ENCODE measurements around the gene THEMIS. TPM values are rescaled to one million over a fixed set of nuclear protein-coding genes. Genes with fewer than 3 reads are reported as not detected.

Gene THEMIS, protein sequence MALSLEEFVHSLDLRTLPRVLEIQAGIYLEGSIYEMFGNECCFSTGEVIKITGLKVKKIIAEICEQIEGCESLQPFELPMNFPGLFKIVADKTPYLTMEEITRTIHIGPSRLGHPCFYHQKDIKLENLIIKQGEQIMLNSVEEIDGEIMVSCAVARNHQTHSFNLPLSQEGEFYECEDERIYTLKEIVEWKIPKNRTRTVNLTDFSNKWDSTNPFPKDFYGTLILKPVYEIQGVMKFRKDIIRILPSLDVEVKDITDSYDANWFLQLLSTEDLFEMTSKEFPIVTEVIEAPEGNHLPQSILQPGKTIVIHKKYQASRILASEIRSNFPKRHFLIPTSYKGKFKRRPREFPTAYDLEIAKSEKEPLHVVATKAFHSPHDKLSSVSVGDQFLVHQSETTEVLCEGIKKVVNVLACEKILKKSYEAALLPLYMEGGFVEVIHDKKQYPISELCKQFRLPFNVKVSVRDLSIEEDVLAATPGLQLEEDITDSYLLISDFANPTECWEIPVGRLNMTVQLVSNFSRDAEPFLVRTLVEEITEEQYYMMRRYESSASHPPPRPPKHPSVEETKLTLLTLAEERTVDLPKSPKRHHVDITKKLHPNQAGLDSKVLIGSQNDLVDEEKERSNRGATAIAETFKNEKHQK
- 0.17 TPM for polyA plus RNA-seq (2012; ENCODE audit: missing spikeins)

DNA sequence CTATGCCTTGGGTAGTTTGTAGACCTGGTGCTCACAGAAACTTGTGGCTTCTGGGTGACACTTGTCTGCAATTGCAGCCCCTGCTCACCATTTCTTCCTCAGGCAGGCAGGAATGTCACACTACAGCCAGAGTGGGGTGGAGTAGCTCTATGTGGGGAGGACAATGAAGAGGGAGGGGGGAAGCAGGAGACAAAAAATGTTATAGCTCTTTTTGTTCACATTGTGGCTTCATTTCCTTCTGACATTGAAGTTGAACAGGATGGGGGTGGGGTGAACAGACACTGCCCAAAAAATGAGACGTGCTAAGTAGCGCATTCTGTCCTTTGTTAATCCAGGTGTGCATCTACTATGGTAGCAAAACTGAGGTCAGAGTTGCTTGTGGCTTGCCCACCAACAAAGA lies at the start of gene THEMIS:
THEMIS (minus strand) TSS at position 124 of the 400 bp plus-strand sequence. CDS start 126 bp downstream, outside the sequence.
- TF ChIP-seq POLR2A (IDR thresholded peaks at IDR 0.05; ENCODE audit: low read depth, low read length) (no peak), POLR2AphosphoS5 (IDR thresholded peaks at IDR 0.05; ENCODE audit: low read depth, low read length) (no peak), TAF1 (IDR thresholded peaks at IDR 0.05; ENCODE audit: borderline replicate concordance, low read depth, low read length) (no peak)
- FAIRE-seq (no peak), DNase-seq (ENCODE audit: insufficient read length) (no peak)

DNA sequence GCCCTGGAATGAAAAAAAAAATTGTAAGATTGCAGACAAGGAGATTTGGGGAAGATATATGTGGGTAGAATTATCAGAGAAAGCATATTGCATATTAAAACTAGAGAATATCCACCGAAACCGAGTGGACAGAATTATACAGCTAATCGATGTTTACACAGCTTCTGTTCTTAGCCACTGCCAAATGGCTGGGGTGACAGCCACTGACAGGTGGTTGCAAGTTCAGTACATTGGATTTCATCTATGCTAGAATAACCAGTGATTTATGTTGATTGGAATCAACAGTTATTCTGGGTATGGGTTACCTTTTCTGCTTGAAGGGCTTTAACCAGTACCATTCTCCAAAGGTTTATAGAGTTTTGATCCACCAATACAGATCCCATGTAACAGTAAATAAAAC lies 48.4 kb upstream of the THEMIS start:
- DNase-seq (ENCODE audit: insufficient read length), result no peak
- FAIRE-seq, result no peak

DNA sequence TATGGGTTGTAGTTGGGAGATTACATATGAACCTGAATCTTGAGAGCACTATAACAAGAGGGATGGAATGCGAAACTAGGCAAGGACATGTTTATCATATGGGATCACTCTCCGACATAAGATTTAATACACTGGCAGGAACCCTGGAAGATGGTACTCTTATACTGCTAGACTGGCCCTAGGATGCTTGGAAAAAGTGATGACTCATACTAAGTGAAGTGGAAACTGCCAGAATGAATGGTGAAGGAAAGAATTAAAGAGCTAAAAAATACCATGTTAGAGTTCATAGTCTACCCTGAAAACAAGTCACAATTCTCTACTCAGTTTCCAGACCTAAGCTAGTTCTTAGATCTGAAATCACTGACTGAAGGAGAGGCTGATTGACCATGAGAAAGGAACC lies 45.5 kb upstream of the THEMIS start:
- TF ChIP-seq POLR2A (IDR thresholded peaks at IDR 0.05; ENCODE audit: low read depth, low read length) (no peak), POLR2AphosphoS5 (IDR thresholded peaks at IDR 0.05; ENCODE audit: low read depth, low read length) (no peak), TAF1 (IDR thresholded peaks at IDR 0.05; ENCODE audit: borderline replicate concordance, low read depth, low read length) (no peak)
- FAIRE-seq (no peak), DNase-seq (ENCODE audit: insufficient read length) (no peak)

More for the DNA sequence above, 48.4 kb upstream of the THEMIS start:
- TF ChIP-seq POLR2A (IDR thresholded peaks at IDR 0.05; ENCODE audit: low read depth, low read length) (no peak), POLR2AphosphoS5 (IDR thresholded peaks at IDR 0.05; ENCODE audit: low read depth, low read length) (no peak), TAF1 (IDR thresholded peaks at IDR 0.05; ENCODE audit: borderline replicate concordance, low read depth, low read length) (no peak)

DNA sequence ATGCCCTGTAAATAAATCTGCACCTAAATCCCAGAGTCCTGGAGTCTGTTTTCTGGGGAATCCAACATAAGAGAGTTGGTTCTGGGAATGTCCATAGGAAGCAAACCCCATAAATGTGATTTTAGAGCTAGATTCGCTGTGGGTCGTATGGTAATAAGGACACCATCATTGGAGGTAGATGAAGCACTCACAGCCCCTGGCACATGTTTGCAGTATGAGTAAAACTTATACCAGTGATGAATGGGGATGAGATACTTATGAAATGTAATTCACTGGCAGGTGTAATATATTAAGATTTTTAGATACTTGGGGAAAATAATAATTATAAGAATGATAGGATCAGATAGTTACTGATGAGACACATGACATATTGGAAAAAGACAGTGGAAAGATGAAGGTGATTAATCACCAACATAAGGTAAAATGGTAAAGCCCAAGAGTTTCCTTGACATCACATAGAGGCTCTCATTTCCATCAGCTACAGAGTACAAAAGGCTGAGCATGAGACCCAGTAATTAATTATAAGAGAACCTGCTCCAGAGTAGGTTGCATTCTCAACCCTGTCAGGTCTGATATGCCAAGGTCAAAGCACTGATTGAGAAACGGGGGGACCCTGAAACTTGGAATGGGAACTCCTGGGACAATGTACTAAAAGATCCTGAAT lies 44.7 kb upstream of the THEMIS start:
- FAIRE-seq, result no peak
- no peak for DNase-seq (ENCODE audit: insufficient read length)
- TF ChIP-seq POLR2A (IDR thresholded peaks at IDR 0.05; ENCODE audit: low read depth, low read length) (no peak), TAF1 (IDR thresholded peaks at IDR 0.05; ENCODE audit: borderline replicate concordance, low read depth, low read length) (no peak)

DNA sequence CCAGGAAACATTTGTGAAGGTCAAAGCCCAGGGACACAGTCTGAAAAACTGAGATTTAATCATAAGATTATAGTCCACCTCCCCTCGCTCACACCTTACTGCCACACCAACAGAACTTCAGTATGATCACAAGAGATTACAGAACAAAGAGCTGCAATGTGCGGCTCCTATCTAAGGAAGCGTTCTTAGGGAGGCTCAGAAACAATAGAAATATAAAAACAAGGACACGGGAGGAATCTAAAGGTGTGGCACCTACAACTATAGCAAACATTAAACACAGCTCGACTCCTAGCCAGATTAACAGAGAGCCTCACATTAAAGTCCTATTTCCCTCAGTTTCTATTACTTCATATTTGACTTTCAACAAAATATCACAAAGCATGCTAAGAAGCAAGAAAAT lies 40.4 kb upstream of the THEMIS start:
- no peak for TF ChIP-seq TAF1 (IDR thresholded peaks at IDR 0.05; ENCODE audit: borderline replicate concordance, low read depth, low read length)
- no peak for TF ChIP-seq POLR2AphosphoS5 (IDR thresholded peaks at IDR 0.05; ENCODE audit: low read depth, low read length)
- TF ChIP-seq POLR2A (IDR thresholded peaks at IDR 0.05; ENCODE audit: low read depth, low read length), result no peak
- FAIRE-seq, result no peak
- no peak for DNase-seq (ENCODE audit: insufficient read length)

DNA sequence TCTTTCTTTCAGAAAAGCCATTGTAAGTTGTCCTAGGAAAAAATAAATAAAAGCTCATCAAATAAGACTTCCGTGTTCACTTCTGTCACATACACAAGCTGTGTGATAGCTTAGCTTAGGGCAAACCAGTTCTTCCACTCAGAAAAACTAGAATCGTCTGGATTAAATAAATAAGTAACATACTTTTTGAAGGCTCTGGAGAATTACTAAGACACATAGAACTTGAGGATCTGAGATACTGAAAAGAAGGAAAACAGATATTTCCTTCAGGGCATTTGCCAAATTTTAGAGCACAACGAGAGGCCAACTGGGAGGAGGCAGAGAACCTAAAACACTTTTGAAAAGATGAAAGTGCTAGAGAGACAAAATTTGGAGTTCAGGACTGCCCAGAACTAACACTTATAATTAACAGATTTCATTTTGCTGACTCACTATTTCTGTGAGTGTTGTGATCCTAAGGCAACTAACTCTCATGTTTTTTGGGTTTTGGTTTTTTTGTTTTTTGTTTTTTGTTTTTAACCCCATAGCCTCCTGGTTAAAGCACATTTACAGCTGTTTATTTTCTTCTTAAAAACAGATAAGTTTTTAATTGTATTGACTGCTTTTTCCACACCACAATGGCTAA lies 38.7 kb upstream of the THEMIS start:
- FAIRE-seq, result no peak
- TF ChIP-seq POLR2AphosphoS5 (IDR thresholded peaks at IDR 0.05; ENCODE audit: low read depth, low read length) (no peak), POLR2A (IDR thresholded peaks at IDR 0.05; ENCODE audit: low read depth, low read length) (no peak), TAF1 (IDR thresholded peaks at IDR 0.05; ENCODE audit: borderline replicate concordance, low read depth, low read length) (no peak)
- no peak for DNase-seq (ENCODE audit: insufficient read length)

DNA sequence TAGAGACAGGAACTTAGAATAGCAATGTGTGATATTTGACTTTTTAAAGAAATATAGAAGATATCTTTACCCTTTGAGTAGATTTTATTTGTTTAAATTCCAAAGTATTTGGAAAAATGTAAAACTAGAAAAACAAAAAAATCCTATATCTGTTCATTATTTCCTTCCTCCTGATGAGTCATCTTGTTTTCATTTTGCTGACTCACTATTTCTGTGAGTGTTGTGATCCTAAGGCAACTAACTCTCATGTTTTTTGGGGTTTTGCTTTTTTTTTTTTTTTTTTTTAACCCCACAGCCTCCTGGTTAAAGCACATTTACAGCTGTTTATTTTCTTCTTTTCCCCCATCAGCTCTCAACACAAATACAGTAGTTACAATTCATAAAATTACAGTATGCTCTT lies 37.8 kb upstream of the THEMIS start:
- no peak for FAIRE-seq
- TF ChIP-seq POLR2A (IDR thresholded peaks at IDR 0.05; ENCODE audit: low read depth, low read length) (no peak), POLR2AphosphoS5 (IDR thresholded peaks at IDR 0.05; ENCODE audit: low read depth, low read length) (no peak), TAF1 (IDR thresholded peaks at IDR 0.05; ENCODE audit: borderline replicate concordance, low read depth, low read length) (no peak)
- DNase-seq (ENCODE audit: insufficient read length), result no peak

DNA sequence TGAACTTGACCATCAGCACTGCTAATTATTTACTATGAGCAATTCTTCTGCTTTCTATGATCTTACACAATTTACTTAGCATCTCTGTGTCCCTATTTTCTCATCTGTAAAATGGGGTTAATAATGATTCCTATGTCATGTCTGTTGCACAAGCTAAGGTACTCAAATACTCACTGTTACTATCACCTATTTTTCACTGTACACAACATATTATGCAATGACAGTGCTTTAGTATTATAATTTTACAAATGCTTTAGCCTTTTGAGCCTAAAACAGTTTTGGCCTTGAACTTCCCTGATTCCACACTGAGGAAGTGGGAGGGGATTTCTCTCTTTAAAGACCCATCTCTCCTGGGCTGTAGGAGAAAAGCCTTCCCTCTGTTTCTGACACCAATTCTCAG lies 36.9 kb upstream of the THEMIS start:
- DNase-seq (ENCODE audit: insufficient read length) (no peak), FAIRE-seq (no peak)
- TF ChIP-seq TAF1 (IDR thresholded peaks at IDR 0.05; ENCODE audit: borderline replicate concordance, low read depth, low read length) (no peak), POLR2AphosphoS5 (IDR thresholded peaks at IDR 0.05; ENCODE audit: low read depth, low read length) (no peak), POLR2A (IDR thresholded peaks at IDR 0.05; ENCODE audit: low read depth, low read length) (no peak)

DNA sequence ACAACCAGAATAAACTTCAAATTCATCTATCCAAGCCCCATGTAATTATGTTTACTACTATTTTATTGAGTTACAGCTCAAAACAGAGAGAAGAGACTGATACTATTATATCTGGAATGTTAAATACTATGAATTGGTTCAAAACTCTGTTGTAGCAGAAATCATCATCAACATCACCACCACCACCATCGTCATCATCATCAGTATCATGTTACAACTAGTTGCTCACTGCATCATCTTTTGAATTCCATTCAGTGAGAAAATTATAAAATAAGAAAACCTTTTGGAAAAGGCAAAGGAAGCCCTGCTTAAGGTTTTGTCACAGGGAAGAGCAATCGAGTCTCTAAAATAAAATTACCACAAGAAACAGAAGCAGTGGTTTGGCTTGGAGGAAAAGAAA lies 36.2 kb upstream of the THEMIS start:
- TF ChIP-seq POLR2AphosphoS5 (IDR thresholded peaks at IDR 0.05; ENCODE audit: low read depth, low read length), result no peak
- FAIRE-seq (no peak), DNase-seq (ENCODE audit: insufficient read length) (no peak)

DNA sequence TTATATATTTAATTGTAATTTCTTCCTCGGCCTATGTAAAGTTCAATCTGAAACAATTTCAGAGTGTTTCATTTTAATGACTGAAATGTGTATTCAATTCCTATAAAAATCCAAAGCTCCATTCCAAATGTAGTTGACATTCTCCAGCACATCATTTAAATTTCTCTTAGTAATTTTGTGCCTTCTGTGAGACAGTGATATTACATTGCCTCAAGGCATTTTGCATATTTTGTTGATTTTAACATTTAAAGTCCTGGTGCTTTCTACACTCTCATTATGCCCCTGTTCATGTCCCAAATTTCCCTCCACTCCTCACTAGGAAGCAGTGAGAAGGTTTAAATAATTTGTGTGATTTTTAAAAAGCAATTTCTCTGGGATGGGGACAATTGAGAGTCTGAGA lies 34.1 kb upstream of the THEMIS start:
- FAIRE-seq (no peak), DNase-seq (ENCODE audit: insufficient read length) (no peak)
- TF ChIP-seq TAF1 (IDR thresholded peaks at IDR 0.05; ENCODE audit: borderline replicate concordance, low read depth, low read length), result no peak
- no peak for TF ChIP-seq POLR2AphosphoS5 (IDR thresholded peaks at IDR 0.05; ENCODE audit: low read depth, low read length)
- TF ChIP-seq POLR2A (IDR thresholded peaks at IDR 0.05; ENCODE audit: low read depth, low read length), result no peak
